H1 (cell line): Measurements from ENCODE around the gene SPACA5. TPM values are rescaled to one million over a fixed set of nuclear protein-coding genes. Genes with fewer than 3 reads are reported as not detected.

Source experiments
- CTCF ChIA-PET: fragments of 300-600 bp; sonication (Branson Sonifier 250); formaldehyde crosslinking; loops from one replicate; lab custom pipeline; 2021; ENCODE audit not compliant: partially characterized antibody; lab: Charles Lee
- POLR2A ChIA-PET: fragments of 300-600 bp; sonication (Branson Sonifier 250); formaldehyde crosslinking; loops from one replicate; lab custom pipeline; 2021; ENCODE audit warnings: inconsistent platforms; ENCODE audit not compliant: partially characterized antibody; lab: Charles Lee
- DNase-seq, 2 experiments: peaks; one replicate each; pipeline versions ENCODE4 v3.0.0 to v3.0.0-alpha.2; 2010 to 2022; ENCODE audit warnings: low spot score in 2 of 2, low read depth in 1 of 2, mixed read lengths in 1 of 2
- FAIRE-seq: peaks from 2 replicates; lab custom pipeline; 2011; peaks lifted over from hg19 to GRCh38; lab: Jason Lieb, UNC
- H2AFZ ChIP-seq: 2 replicates; pipeline ENCODE4 v1.8.1; 2012; ENCODE audit warnings: low read length, inconsistent platforms
- H2AK5ac ChIP-seq: 2 replicates; pipeline ENCODE4 v1.6.1; 2013; ENCODE audit warnings: low read depth, low read length
- H2BK120ac ChIP-seq: replicated peaks from 2 replicates; pipeline ENCODE3; 2013; ENCODE audit warnings: low read depth, low read length, inconsistent platforms
- H2BK12ac ChIP-seq: 2 replicates; pipeline ENCODE4 v1.6.1; 2013; ENCODE audit warnings: low read depth, low read length
- H2BK15ac ChIP-seq: 2 replicates; pipeline ENCODE4 v1.6.1; 2013; ENCODE audit warnings: low read length
- H2BK20ac ChIP-seq: 2 replicates; pipeline ENCODE4 v1.6.1; 2013; ENCODE audit warnings: low read length
- H2BK5ac ChIP-seq: 2 replicates; pipeline ENCODE4 v1.6.1; 2013; ENCODE audit warnings: low read depth, low read length
- H3K14ac ChIP-seq: 2 replicates; pipeline ENCODE4 v1.6.1; 2013; ENCODE audit warnings: inconsistent platforms; ENCODE audit not compliant: insufficient read length
- H3K18ac ChIP-seq: 2 replicates; pipeline ENCODE4 v1.6.1; 2013; ENCODE audit warnings: low read length; ENCODE audit errors: extremely low read depth
- H3K23ac ChIP-seq: 2 replicates; pipeline ENCODE4 v1.6.1; 2013; ENCODE audit warnings: inconsistent platforms; ENCODE audit not compliant: insufficient read length
- H3K23me2 ChIP-seq: 2 replicates; pipeline ENCODE4 v1.6.1; 2013; ENCODE audit warnings: low read depth, low read length
- H3K27ac ChIP-seq: 2 replicates; pipeline ENCODE4 v1.6.1; 2011; ENCODE audit warnings: low read depth, low read length, inconsistent platforms
- H3K27me3 ChIP-seq, 4 experiments: replicated peaks in 1 of 4; 1 replicate in 1 of 4; 2 replicates in 3 of 4; pipeline versions ENCODE4 v1.6.1 to v1.8.1; 2011 to 2013; ENCODE audit warnings: low read length in 3 of 4, mild to moderate bottlenecking in 3 of 4, inconsistent platforms in 2 of 4, mixed read lengths in 2 of 4, moderate library complexity in 1 of 4; ENCODE audit not compliant: control insufficient read depth in 3 of 4, insufficient read depth in 3 of 4; ENCODE audit errors: extremely low read depth in 1 of 4
- H3K36me3 ChIP-seq, 4 experiments: 2 replicates each; pipeline versions ENCODE4 v1.6.1 to v1.8.1; 2011 to 2013; ENCODE audit warnings: mild to moderate bottlenecking in 4 of 4, low read length in 3 of 4, moderate library complexity in 2 of 4, control low read depth in 1 of 4, inconsistent platforms in 1 of 4; ENCODE audit not compliant: insufficient read depth in 4 of 4, control insufficient read depth in 2 of 4
- H3K4ac ChIP-seq: replicated peaks from 2 replicates; pipeline ENCODE3; 2013; ENCODE audit warnings: low read length, low read depth, mixed read lengths, inconsistent platforms; ENCODE audit not compliant: insufficient read length
- H3K4me1 ChIP-seq, 4 experiments: replicated peaks in 1 of 4; 1 replicate in 1 of 4; 2 replicates in 3 of 4; pipeline versions ENCODE4 v1.6.1 to v1.8.1; 2011 to 2013; ENCODE audit warnings: low read length in 3 of 4, inconsistent platforms in 2 of 4, mixed read lengths in 1 of 4; ENCODE audit not compliant: insufficient read depth in 4 of 4, control insufficient read depth in 3 of 4
- H3K4me2 ChIP-seq, 2 experiments: 2 replicates each; pipeline versions ENCODE4 v1.6.1 to v1.8.1; 2011 to 2013; ENCODE audit warnings: low read depth in 2 of 2, low read length in 2 of 2, control low read depth in 1 of 2, inconsistent platforms in 1 of 2, mild to moderate bottlenecking in 1 of 2; ENCODE audit not compliant: insufficient read depth in 1 of 2
- H3K4me3 ChIP-seq, 4 experiments: fragments of 200-600, 300-600 bp in 1 of 4; sonication (generic), shearing (Covaris generic), sonication (Bioruptor Twin) in 1 of 4; 2 replicates each; pipeline versions ENCODE4 v1.5.1 to v1.8.1; 2011 to 2016; ENCODE audit warnings: low read length in 4 of 4, low read depth in 3 of 4, control low read depth in 2 of 4, inconsistent platforms in 2 of 4, mild to moderate bottlenecking in 2 of 4, mixed read lengths in 1 of 4, moderate library complexity in 1 of 4; ENCODE audit not compliant: insufficient read depth in 2 of 4; ENCODE audit errors: extremely low read depth in 1 of 4
- H3K56ac ChIP-seq: replicated peaks from 2 replicates; pipeline ENCODE3; 2013; ENCODE audit warnings: low read depth, mild to moderate bottlenecking, mixed read lengths, low read length, inconsistent platforms; ENCODE audit not compliant: insufficient read length
- H3K79me1 ChIP-seq: 2 replicates; pipeline ENCODE4 v1.6.1; 2013; ENCODE audit warnings: low read depth, low read length, control low read depth
- H3K79me2 ChIP-seq, 2 experiments: 2 replicates each; pipeline versions ENCODE4 v1.6.1 to v1.8.1; 2012 to 2013; ENCODE audit warnings: low read length in 2 of 2, mild to moderate bottlenecking in 2 of 2, inconsistent platforms in 1 of 2; ENCODE audit not compliant: insufficient read depth in 2 of 2, control insufficient read depth in 1 of 2
- H3K9ac ChIP-seq, 4 experiments: replicated peaks in 1 of 4; 1 replicate in 1 of 4; 2 replicates in 3 of 4; pipeline versions ENCODE4 v1.6.1 to v1.8.1; 2011 to 2013; ENCODE audit warnings: low read depth in 3 of 4, low read length in 3 of 4, control low read depth in 2 of 4, mild to moderate bottlenecking in 2 of 4, moderate library complexity in 2 of 4, inconsistent platforms in 1 of 4; ENCODE audit errors: extremely low read depth in 1 of 4
- H3K9me3 ChIP-seq, 2 experiments: 2 replicates each; pipeline versions ENCODE4 v1.6.1 to v1.8.1; 2012 to 2013; ENCODE audit warnings: mild to moderate bottlenecking in 2 of 2, moderate library complexity in 2 of 2, control low read depth in 1 of 2, inconsistent platforms in 1 of 2, low read depth in 1 of 2, low read length in 1 of 2, mixed read lengths in 1 of 2; ENCODE audit not compliant: insufficient read depth in 2 of 2
- H4K20me1 ChIP-seq, 2 experiments: replicated peaks in 1 of 2; 2 replicates each; pipeline versions ENCODE3 to v1.8.1; 2011 to 2013; ENCODE audit warnings: inconsistent platforms in 2 of 2, low read length in 2 of 2, mild to moderate bottlenecking in 1 of 2; ENCODE audit not compliant: insufficient read depth in 2 of 2, control insufficient read depth in 1 of 2
- H4K5ac ChIP-seq: 2 replicates; pipeline ENCODE4 v1.6.1; 2013; ENCODE audit warnings: low read length, low read depth, mixed read lengths, inconsistent platforms; ENCODE audit not compliant: insufficient read length
- H4K8ac ChIP-seq: 2 replicates; pipeline ENCODE4 v1.8.0; 2013; ENCODE audit warnings: mild to moderate bottlenecking, moderate library complexity, low read length, inconsistent platforms; ENCODE audit not compliant: insufficient read depth; ENCODE audit errors: extremely low read depth
- H4K91ac ChIP-seq: replicated peaks from 2 replicates; pipeline ENCODE3; 2013; ENCODE audit warnings: low read length, mixed read lengths, inconsistent platforms; ENCODE audit not compliant: insufficient read length
- CHD2 ChIP-seq: IDR thresholded peaks from 2 replicates; pipeline ENCODE4 v1.6.1; 2012; ENCODE audit warnings: low read length, improper control_type of control experiment
- GABPA ChIP-seq: IDR thresholded peaks from 2 replicates; pipeline ENCODE4 v1.6.1; 2011; ENCODE audit warnings: mild to moderate bottlenecking, low read length, moderate library complexity, borderline replicate concordance; ENCODE audit not compliant: insufficient read depth
- HDAC2 ChIP-seq, 2 experiments: fragments of 300-600 bp in 1 of 2; sonication (generic) in 1 of 2; IDR thresholded peaks; 2 replicates each; pipeline ENCODE4 v1.6.1; 2011 to 2012; ENCODE audit warnings: low read depth in 2 of 2, low read length in 2 of 2, mild to moderate bottlenecking in 2 of 2, moderate library complexity in 2 of 2, borderline replicate concordance in 1 of 2, inconsistent platforms in 1 of 2
- HDAC6 ChIP-seq: IDR thresholded peaks from one replicate; pipeline ENCODE4 v1.7.1; 2012; ENCODE audit warnings: low read depth, mild to moderate bottlenecking, inconsistent platforms, low read length, moderate library complexity
- JUND ChIP-seq: IDR thresholded peaks from 2 replicates; pipeline ENCODE4 v1.6.1; 2011; ENCODE audit warnings: mild to moderate bottlenecking, improper control_type of control experiment, low read length
- POU5F1 ChIP-seq: IDR thresholded peaks from 2 replicates; pipeline ENCODE4 v1.6.1; 2011; ENCODE audit warnings: low read depth, mild to moderate bottlenecking, low read length, moderate library complexity
- RFX5 ChIP-seq: IDR thresholded peaks from 2 replicates; pipeline ENCODE4 v1.6.1; 2011; ENCODE audit warnings: low read depth, low read length, improper control_type of control experiment, borderline replicate concordance
- RXRA ChIP-seq: IDR thresholded peaks from 2 replicates; pipeline ENCODE4 v1.6.1; 2011; ENCODE audit warnings: low read depth, mild to moderate bottlenecking, low read length, moderate library complexity; ENCODE audit not compliant: insufficient read depth
- SP1 ChIP-seq: IDR thresholded peaks from 2 replicates; pipeline ENCODE4 v1.6.1; 2011; ENCODE audit warnings: low read depth, low read length
- SRF ChIP-seq: IDR thresholded peaks from 2 replicates; pipeline ENCODE4 v1.6.1; 2011; ENCODE audit warnings: mild to moderate bottlenecking, low read depth, low read length, moderate library complexity
- YY1 ChIP-seq: IDR thresholded peaks from 2 replicates; pipeline ENCODE4 v1.6.1; 2011; ENCODE audit warnings: low read depth, mild to moderate bottlenecking, low read length
- WGBS, 2 experiments: shearing (Covaris generic) in 1 of 2; methylation state at CpG; one replicate each; pipeline versions ENCODE4 v1.1.6 to v1.1.7; 2013 to 2015; ENCODE audit warnings: low lambda C conversion rate in 2 of 2, mixed read lengths in 2 of 2, inconsistent platforms in 1 of 2, low coverage in 1 of 2, missing lambda C conversion rate in 1 of 2; ENCODE audit not compliant: insufficient replicate concordance in 2 of 2, insufficient coverage in 1 of 2, insufficient read length in 1 of 2; ENCODE audit errors: extremely low coverage in 1 of 2, missing lambda C conversion rate in 1 of 2; 5-methylcytosine and 5-hydroxymethylcytosine counted together
- polyA plus RNA-seq, 7 experiments: library from polyadenylated mRNA; depleted of rRNA in 3 of 7; stranded (reverse) in 5 of 7; unstranded in 2 of 7; fragments of >200 nt in 5 of 7; fragments of 200-250 nt in 2 of 7; gene quantifications; 1 replicate in 5 of 7; 2 replicates in 1 of 7; 4 replicates in 1 of 7; pipeline versions ENCODE4 v1.2.1 to v1.2.3, GENCODE V29; 2011 to 2013; ENCODE audit warnings: missing spikeins in 2 of 7, mixed read lengths in 2 of 7
- total RNA-seq: library from RNA; stranded (reverse); fragmentation: NEBNext Ultra II Directional; extraction: Animal tissue kit (Norgen Biotek cat#: 25700); gene quantifications from 2 replicates; pipeline ENCODE4 v1.2.1, GENCODE V29; 2021

The SPACA5 gene
- total and polyA plus RNA-seq, 2 of the 8 experiments (the other 6 are each of a cell fraction or from before 2014, with no cell fraction given): 0.26 TPM; not detected in 1

GRCh38 chrX:48003367-48003757 is 3.4 kb upstream of the SPACA5 start:
- no peak for FAIRE-seq
- no peak overlapping the region for H3K4ac ChIP-seq

More at GRCh38 chrX:48003367-48003757, 3.4 kb upstream of the SPACA5 start:
- H2BK5ac ChIP-seq: no peak overlapping the region
- 0 out of 2 replicates have a peak overlapping the region, but pooled peaks have one; percentile 58 for H3K27ac ChIP-seq
- no peak overlapping the region for H3K14ac ChIP-seq
- H3K23ac ChIP-seq: no peak overlapping the region
- WGBS, 2 experiments: 1 to 100% methylated on average over 1 to 7 of the region's 18 CpGs
- no peaks in the 10 kb centered on the region for H3K36me3 ChIP-seq
- H3K4me1 ChIP-seq: no peaks in the 10 kb centered on the region
- no peaks in the 10 kb centered on the region for H3K23me2 ChIP-seq
- DNase-seq: no peak
- H4K20me1 ChIP-seq: no peaks in the 10 kb centered on the region
- no peak overlapping the region for H2AFZ ChIP-seq
- peaks cover 0 to 9% of the 10 kb centered on the region in 2 experiments; a peak in 1 of 4 replicates for H3K79me2 ChIP-seq
- ChIA-PET CTCF (no interaction called here), POLR2A (no interaction called here)
- H3K9ac ChIP-seq: peak overlapping the region in 3 of 4 experiments; percentile 51 to 89 (median 74); a peak in 6 of 7 replicates
- H2AK5ac ChIP-seq: no peak overlapping the region
- H3K4me3 ChIP-seq: peak overlapping the region; percentile 70 to 88 (median 82)
- peak overlapping the region; percentile 59 for H4K5ac ChIP-seq
- no peak overlapping the region for H4K91ac ChIP-seq
- no peaks in the 10 kb centered on the region for H3K27me3 ChIP-seq
- H3K4me2 ChIP-seq: peak overlapping the region; percentile 66 to 67
- H2BK15ac ChIP-seq: no peak overlapping the region
- H3K9me3 ChIP-seq: no peaks in the 10 kb centered on the region
- no peaks in the 10 kb centered on the region for H3K79me1 ChIP-seq
- peak overlapping the region; percentile 79; the same call in 1 of the 2 replicates for H4K8ac ChIP-seq
- no peak for TF ChIP-seq POU5F1
- TF ChIP-seq SP1: no peak
- TF ChIP-seq HDAC6: no peak
- no peak for TF ChIP-seq YY1
- TF ChIP-seq CHD2: no peak
- TF ChIP-seq HDAC2 (IDR thresholded peaks at IDR 0.05; ENCODE audit: borderline replicate concordance in 1 of 2, low read depth in 2 of 2, low read length in 2 of 2): no peak
- no peak for TF ChIP-seq GABPA
- TF ChIP-seq RXRA: no peak
- no peak for TF ChIP-seq RFX5
- TF ChIP-seq SRF: no peak
- TF ChIP-seq JUND: no peak
- no peak overlapping the region for H2BK20ac ChIP-seq
- H2BK120ac ChIP-seq: no peak overlapping the region
- no peak overlapping the region; the same call in 1 of the 2 replicates for H3K18ac ChIP-seq
- H3K56ac ChIP-seq: no peak overlapping the region
- H2BK12ac ChIP-seq: no peak overlapping the region
